IMR-90 (cell line): ENCODE results near the gene IREB2. TPM values are rescaled to one million over a fixed set of nuclear protein-coding genes. Genes with fewer than 3 reads are reported as not detected.

Experiments used
- ATAC-seq: fragments of 200-7000 bp; cut with Tn5 transposase; 2 replicates; pipeline ENCODE4 v1.9.1; 2020; ENCODE audit warnings: low read depth, mild to moderate bottlenecking, moderate library complexity
- BruUV-seq: library from RNA; stranded (reverse); fragments of 400-500 nt; replicated peaks from 2 replicates; lab custom pipeline; 2021; lab: Mats Ljungman, UMichigan
- CTCF ChIA-PET: fragments of 300-600 bp; formaldehyde crosslinking; extraction: SDS; loops from one replicate; lab custom pipeline; 2021; ENCODE audit warnings: antibody characterized with exemption; lab: Yijun Ruan, JAX
- POLR2A ChIA-PET: fragments of 300-600 bp; sonication (Branson Sonifier 250); formaldehyde crosslinking; loops from one replicate; lab custom pipeline; 2022; ENCODE audit warnings: antibody characterized with exemption; ENCODE audit not compliant: unreplicated experiment; lab: Charles Lee
- DNase-seq: peaks from one replicate; pipeline ENCODE4 v3.0.0; 2013
- H2AFZ ChIP-seq: replicated peaks from 2 replicates; pipeline ENCODE3; 2013; ENCODE audit warnings: low read length, mild to moderate bottlenecking; ENCODE audit not compliant: poor library complexity
- H2AK5ac ChIP-seq: 2 replicates; pipeline ENCODE4 v1.6.1; 2013; ENCODE audit warnings: low read depth, low read length, inconsistent platforms
- H2AK9ac ChIP-seq: replicated peaks from 2 replicates; pipeline ENCODE3; 2013; ENCODE audit warnings: mild to moderate bottlenecking, low read depth, low read length, moderate library complexity; ENCODE audit not compliant: poor library complexity
- H2BK120ac ChIP-seq: 2 replicates; pipeline ENCODE4 v1.6.1; 2013; ENCODE audit warnings: low read depth, low read length, inconsistent platforms
- H2BK15ac ChIP-seq: 3 replicates; pipeline ENCODE4 v1.6.1; 2013; ENCODE audit warnings: low read depth, low read length, inconsistent platforms
- H2BK20ac ChIP-seq: 2 replicates; pipeline ENCODE4 v1.6.1; 2013; ENCODE audit warnings: low read depth, mild to moderate bottlenecking, inconsistent platforms, low read length, moderate library complexity
- H2BK5ac ChIP-seq: 2 replicates; pipeline ENCODE4 v1.6.1; 2013; ENCODE audit warnings: mild to moderate bottlenecking, low read depth, low read length, inconsistent platforms; ENCODE audit not compliant: poor library complexity, severe bottlenecking
- H3K14ac ChIP-seq: replicated peaks from 2 replicates; pipeline ENCODE4 v1.6.1; 2013; ENCODE audit warnings: low read depth, low read length, inconsistent platforms
- H3K18ac ChIP-seq: 2 replicates; pipeline ENCODE4 v1.6.1; 2013; ENCODE audit warnings: low read depth, low read length, control low read depth
- H3K23ac ChIP-seq: 2 replicates; pipeline ENCODE4 v1.6.1; 2013; ENCODE audit warnings: low read depth, low read length, inconsistent platforms
- H3K27ac ChIP-seq: 2 replicates; pipeline ENCODE4 v1.5.1; 2013; ENCODE audit warnings: mild to moderate bottlenecking, control low read depth, low read length; ENCODE audit not compliant: insufficient read depth
- H3K27me3 ChIP-seq: 2 replicates; pipeline ENCODE4 v1.6.1; 2013; ENCODE audit warnings: low read length; ENCODE audit not compliant: control insufficient read depth, insufficient read depth
- H3K36me3 ChIP-seq: 2 replicates; pipeline ENCODE4 v1.6.1; 2013; ENCODE audit warnings: low read length, mixed read lengths; ENCODE audit not compliant: control insufficient read depth, insufficient read depth
- H3K4ac ChIP-seq: 2 replicates; pipeline ENCODE4 v1.6.1; 2013; ENCODE audit warnings: low read depth, low read length, inconsistent platforms
- H3K4me1 ChIP-seq: 2 replicates; pipeline ENCODE4 v1.6.1; 2013; ENCODE audit warnings: low read length, mixed read lengths; ENCODE audit not compliant: control insufficient read depth, insufficient read depth
- H3K4me2 ChIP-seq: 2 replicates; pipeline ENCODE4 v1.6.1; 2013; ENCODE audit warnings: low read depth, mild to moderate bottlenecking, control low read depth, low read length, moderate library complexity
- H3K4me3 ChIP-seq: 2 replicates; pipeline ENCODE4 v1.5.1; 2013; ENCODE audit warnings: low read depth, mild to moderate bottlenecking, control low read depth, low read length, moderate library complexity; ENCODE audit not compliant: insufficient read depth
- H3K56ac ChIP-seq: 2 replicates; pipeline ENCODE4 v1.6.1; 2013; ENCODE audit warnings: low read length, inconsistent platforms; ENCODE audit not compliant: insufficient read depth; ENCODE audit errors: extremely low read depth
- H3K79me1 ChIP-seq, 2 experiments: 2 replicates each; pipeline ENCODE4 v1.6.1; 2013; ENCODE audit warnings: low read length in 2 of 2, inconsistent platforms in 1 of 2, low read depth in 1 of 2
- H3K9ac ChIP-seq: 2 replicates; pipeline ENCODE4 v1.6.1; 2013; ENCODE audit warnings: low read depth, low read length, control low read depth
- H3K9me1 ChIP-seq: 2 replicates; pipeline ENCODE4 v1.6.1; 2013; ENCODE audit warnings: low read length, inconsistent platforms; ENCODE audit not compliant: insufficient read depth
- H3K9me3 ChIP-seq: 2 replicates; pipeline ENCODE4 v1.6.1; 2013; ENCODE audit warnings: low read length; ENCODE audit not compliant: control insufficient read depth, insufficient read depth
- H4K20me1 ChIP-seq: 2 replicates; pipeline ENCODE4 v1.6.1; 2013; ENCODE audit warnings: low read length, inconsistent platforms; ENCODE audit not compliant: insufficient read depth
- H4K5ac ChIP-seq: 2 replicates; pipeline ENCODE4 v1.6.1; 2013; ENCODE audit warnings: mild to moderate bottlenecking, low read depth, low read length, control low read depth
- H4K8ac ChIP-seq, 2 experiments: 2 replicates each; pipeline ENCODE4 v1.6.1; 2013; ENCODE audit warnings: low read depth in 2 of 2, low read length in 2 of 2, control low read depth in 1 of 2, inconsistent platforms in 1 of 2
- H4K91ac ChIP-seq: 2 replicates; pipeline ENCODE4 v1.6.1; 2013; ENCODE audit warnings: low read depth, low read length, inconsistent platforms; ENCODE audit not compliant: insufficient read depth
- BHLHE40 ChIP-seq: fragments of 150-350 bp; IDR thresholded peaks from 2 replicates; pipeline ENCODE4 v1.6.1; 2016; ENCODE audit warnings: mild to moderate bottlenecking, low read depth, low read length
- CEBPB ChIP-seq: IDR thresholded peaks from 2 replicates; pipeline ENCODE4 v1.6.1; 2012; ENCODE audit warnings: low read depth, low read length, improper control_type of control experiment
- CHD1 ChIP-seq: IDR thresholded peaks from 2 replicates; pipeline ENCODE4 v1.6.1; 2012; ENCODE audit warnings: low read depth, low read length, improper control_type of control experiment
- CTCF ChIP-seq: conservative IDR thresholded peaks from 2 replicates; pipeline ENCODE4 v1.5.1; 2012; ENCODE audit warnings: mild to moderate bottlenecking, low read depth, low read length, improper control_type of control experiment
- ELK1 ChIP-seq: fragments of 150-350 bp; IDR thresholded peaks from 2 replicates; pipeline ENCODE4 v1.6.1; 2016; ENCODE audit warnings: low read depth, mild to moderate bottlenecking, low read length, moderate library complexity, borderline replicate concordance
- FOS ChIP-seq: fragments of 150-350 bp; IDR thresholded peaks from 2 replicates; pipeline ENCODE4 v1.6.1; 2016; ENCODE audit warnings: low read depth, low read length
- MAFK ChIP-seq: IDR thresholded peaks from 2 replicates; pipeline ENCODE4 v1.6.1; 2012; ENCODE audit warnings: low read depth, low read length, improper control_type of control experiment
- MAZ ChIP-seq: IDR thresholded peaks from 2 replicates; pipeline ENCODE4 v1.6.1; 2012; ENCODE audit warnings: low read depth, mild to moderate bottlenecking, low read length, improper control_type of control experiment, moderate library complexity, borderline replicate concordance
- MXI1 ChIP-seq: IDR thresholded peaks from 2 replicates; pipeline ENCODE4 v1.6.1; 2012; ENCODE audit warnings: low read depth, mild to moderate bottlenecking, low read length, moderate library complexity, borderline replicate concordance
- NFE2L2 ChIP-seq: fragments of 150-350 bp; IDR thresholded peaks from 2 replicates; pipeline ENCODE4 v1.6.1; 2016; ENCODE audit warnings: low read depth, mild to moderate bottlenecking, low read length
- POLR2A ChIP-seq: IDR thresholded peaks from 2 replicates; pipeline ENCODE4 v1.6.1; 2012; ENCODE audit warnings: mild to moderate bottlenecking, low read depth, low read length
- RCOR1 ChIP-seq: IDR thresholded peaks from 2 replicates; pipeline ENCODE4 v1.6.1; 2012; ENCODE audit warnings: mild to moderate bottlenecking, low read length, improper control_type of control experiment; ENCODE audit not compliant: insufficient replicate concordance
- RFX5 ChIP-seq: IDR thresholded peaks from 2 replicates; pipeline ENCODE4 v1.8.0; 2012; ENCODE audit warnings: low read depth, mild to moderate bottlenecking, low read length, moderate library complexity
- SMC3 ChIP-seq: fragments of 150-350 bp; IDR thresholded peaks from 2 replicates; pipeline ENCODE4 v1.6.1; 2016; ENCODE audit warnings: low read depth, mild to moderate bottlenecking, antibody characterized with exemption, low read length, moderate library complexity
- USF2 ChIP-seq: fragments of 150-350 bp; IDR thresholded peaks from 2 replicates; pipeline ENCODE4 v1.6.1; 2017; ENCODE audit warnings: mild to moderate bottlenecking, antibody characterized with exemption, low read length, low read depth
- WGBS, 2 experiments: methylation state at CpG; one replicate each; pipeline versions ENCODE4 v1.1.5 to v1.1.7; 2013; ENCODE audit warnings: missing lambda C conversion rate in 2 of 2; ENCODE audit not compliant: insufficient read length in 1 of 2; ENCODE audit errors: extremely low coverage in 2 of 2; 5-methylcytosine and 5-hydroxymethylcytosine counted together
- dilution Hi-C: fragments of 300-500 bp; cut with HindIII; formaldehyde crosslinking; loops from one replicate; pipeline ENCODE4 v1.14.3; 2018; ENCODE audit warnings: low sequenced_read_pairs; ENCODE audit not compliant: unreplicated experiment
- in situ Hi-C: fragments of 300-500 bp; cut with MboI; formaldehyde crosslinking; loops from 3 replicates; pipeline ENCODE4 v1.14.3; 2019; ENCODE audit warnings: low sequenced_read_pairs, inconsistent platforms, mixed read lengths
- intact Hi-C: fragments of 100-400 bp; cut with micrococcal nuclease; formaldehyde crosslinking; loops from 2 replicates; pipeline ENCODE4 v1.10.0; 2022
- polyA plus RNA-seq, 3 experiments: library from polyadenylated mRNA; depleted of rRNA; stranded (reverse); fragments of >200 nt; gene quantifications; 2 replicates each; pipeline ENCODE4 v1.2.3, GENCODE V29; 2012; ENCODE audit warnings: low replicate concordance in 1 of 3
- total RNA-seq: library from RNA; depleted of rRNA; stranded (reverse); fragments of >200 nt; gene quantifications from 2 replicates; pipeline ENCODE4 v1.2.3, GENCODE V29; 2012

Gene IREB2
- total and polyA plus RNA-seq, 2 of the 4 experiments (the other 2 are of a cell fraction), result 12.2 to 13.5 TPM

- in situ Hi-C loops, result no loop called here
- ATAC-seq (no peak), DNase-seq (no peak)
- Histone ChIP-seq H3K79me1 (peaks cover 20 to 27% of the 10 kb centered on the region in 2 experiments), H3K4me2 (no peak overlapping the region), H3K9me1 (0 out of 2 replicates have a peak, but pooled peaks cover 2% of the 10 kb centered on the region), H2BK5ac (no peak overlapping the region), H4K5ac (no peak overlapping the region), H2AFZ (no peak overlapping the region), H3K4me1 (no peaks in the 10 kb centered on the region), H3K14ac (no peak overlapping the region), H3K27me3 (no peaks in the 10 kb centered on the region), H3K27ac (no peak overlapping the region), H2BK15ac (no peak overlapping the region), H3K56ac (no peak overlapping the region), H3K4me3 (no peak overlapping the region), H4K20me1 (peaks cover 7% of the 10 kb centered on the region), H3K23ac (no peak overlapping the region), H2BK20ac (no peak overlapping the region), H2BK120ac (no peak overlapping the region), H3K9me3 (no peaks in the 10 kb centered on the region), H3K4ac (no peak overlapping the region), H3K9ac (no peak overlapping the region), H3K18ac (no peak overlapping the region), H4K91ac (no peak overlapping the region), H4K8ac (no peak overlapping the region), H3K36me3 (peaks cover 7% of the 10 kb centered on the region), H2AK5ac (no peak overlapping the region), H2AK9ac (no peak overlapping the region)
- WGBS, 2 experiments, result no CpG with 5 or more reads among the region's 1 CpG
- POLR2A ChIA-PET, result no interaction called here
- CTCF ChIA-PET, result no interaction called here
- no peak for TF ChIP-seq RCOR1
- no peak for TF ChIP-seq MXI1
- TF ChIP-seq BHLHE40, result no peak
- no peak for TF ChIP-seq MAZ
- TF ChIP-seq MAFK, result no peak
- no peak for TF ChIP-seq SMC3
- no peak for TF ChIP-seq CHD1
- no peak for TF ChIP-seq FOS
- TF ChIP-seq RFX5, result no peak
- no peak for TF ChIP-seq CTCF
- no peak for TF ChIP-seq USF2
- no peak for TF ChIP-seq ELK1
- no peak for TF ChIP-seq CEBPB
- no peak for TF ChIP-seq POLR2A
- no peak for TF ChIP-seq NFE2L2
- no TSS peak for BruUV-seq
- intact Hi-C loops, result no loop called here
- dilution Hi-C loops, result no loop called here
Measured at GRCh38 chr15:78538358-78538757, 100.3 kb downstream of the IREB2 start.
